Measurements from ENCODE around the gene HEATR3.

DNA sequence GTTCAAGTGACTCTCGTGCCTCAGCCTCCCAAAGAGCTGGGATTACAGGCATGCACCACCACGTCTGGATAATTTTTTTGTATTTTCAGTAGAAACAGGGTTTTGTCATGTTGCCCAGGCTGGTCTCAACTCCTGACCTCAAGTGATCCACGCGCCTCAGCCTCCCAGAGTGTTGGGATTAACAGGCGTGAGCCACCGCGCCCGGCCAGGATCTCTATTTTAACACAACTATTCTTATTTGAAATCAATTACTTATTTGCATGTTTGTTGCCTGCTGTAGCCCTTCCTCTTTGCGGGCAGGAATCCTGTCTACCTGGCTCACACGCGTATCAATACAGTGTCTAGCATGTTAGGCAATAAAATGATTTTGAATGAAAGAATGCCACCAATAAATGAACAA is 41.6 kb upstream of the HEATR3 start:
- no peak for TF ChIP-seq POLR2AphosphoS5 (IDR thresholded peaks at IDR 0.05; ENCODE audit: low read depth)
- TF ChIP-seq, protein P1, sequence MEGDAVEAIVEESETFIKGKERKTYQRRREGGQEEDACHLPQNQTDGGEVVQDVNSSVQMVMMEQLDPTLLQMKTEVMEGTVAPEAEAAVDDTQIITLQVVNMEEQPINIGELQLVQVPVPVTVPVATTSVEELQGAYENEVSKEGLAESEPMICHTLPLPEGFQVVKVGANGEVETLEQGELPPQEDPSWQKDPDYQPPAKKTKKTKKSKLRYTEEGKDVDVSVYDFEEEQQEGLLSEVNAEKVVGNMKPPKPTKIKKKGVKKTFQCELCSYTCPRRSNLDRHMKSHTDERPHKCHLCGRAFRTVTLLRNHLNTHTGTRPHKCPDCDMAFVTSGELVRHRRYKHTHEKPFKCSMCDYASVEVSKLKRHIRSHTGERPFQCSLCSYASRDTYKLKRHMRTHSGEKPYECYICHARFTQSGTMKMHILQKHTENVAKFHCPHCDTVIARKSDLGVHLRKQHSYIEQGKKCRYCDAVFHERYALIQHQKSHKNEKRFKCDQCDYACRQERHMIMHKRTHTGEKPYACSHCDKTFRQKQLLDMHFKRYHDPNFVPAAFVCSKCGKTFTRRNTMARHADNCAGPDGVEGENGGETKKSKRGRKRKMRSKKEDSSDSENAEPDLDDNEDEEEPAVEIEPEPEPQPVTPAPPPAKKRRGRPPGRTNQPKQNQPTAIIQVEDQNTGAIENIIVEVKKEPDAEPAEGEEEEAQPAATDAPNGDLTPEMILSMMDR (conservative IDR thresholded peaks at IDR 0.05; ENCODE audit: low read depth in 2 of 2): no peak
- no peak for TF ChIP-seq NANOG (IDR thresholded peaks at IDR 0.05; ENCODE audit: borderline replicate concordance)
- no peak for TF ChIP-seq EZH2phosphoT487 (IDR thresholded peaks at IDR 0.05; ENCODE audit: unreplicated experiment)
- TF ChIP-seq, protein P2, sequence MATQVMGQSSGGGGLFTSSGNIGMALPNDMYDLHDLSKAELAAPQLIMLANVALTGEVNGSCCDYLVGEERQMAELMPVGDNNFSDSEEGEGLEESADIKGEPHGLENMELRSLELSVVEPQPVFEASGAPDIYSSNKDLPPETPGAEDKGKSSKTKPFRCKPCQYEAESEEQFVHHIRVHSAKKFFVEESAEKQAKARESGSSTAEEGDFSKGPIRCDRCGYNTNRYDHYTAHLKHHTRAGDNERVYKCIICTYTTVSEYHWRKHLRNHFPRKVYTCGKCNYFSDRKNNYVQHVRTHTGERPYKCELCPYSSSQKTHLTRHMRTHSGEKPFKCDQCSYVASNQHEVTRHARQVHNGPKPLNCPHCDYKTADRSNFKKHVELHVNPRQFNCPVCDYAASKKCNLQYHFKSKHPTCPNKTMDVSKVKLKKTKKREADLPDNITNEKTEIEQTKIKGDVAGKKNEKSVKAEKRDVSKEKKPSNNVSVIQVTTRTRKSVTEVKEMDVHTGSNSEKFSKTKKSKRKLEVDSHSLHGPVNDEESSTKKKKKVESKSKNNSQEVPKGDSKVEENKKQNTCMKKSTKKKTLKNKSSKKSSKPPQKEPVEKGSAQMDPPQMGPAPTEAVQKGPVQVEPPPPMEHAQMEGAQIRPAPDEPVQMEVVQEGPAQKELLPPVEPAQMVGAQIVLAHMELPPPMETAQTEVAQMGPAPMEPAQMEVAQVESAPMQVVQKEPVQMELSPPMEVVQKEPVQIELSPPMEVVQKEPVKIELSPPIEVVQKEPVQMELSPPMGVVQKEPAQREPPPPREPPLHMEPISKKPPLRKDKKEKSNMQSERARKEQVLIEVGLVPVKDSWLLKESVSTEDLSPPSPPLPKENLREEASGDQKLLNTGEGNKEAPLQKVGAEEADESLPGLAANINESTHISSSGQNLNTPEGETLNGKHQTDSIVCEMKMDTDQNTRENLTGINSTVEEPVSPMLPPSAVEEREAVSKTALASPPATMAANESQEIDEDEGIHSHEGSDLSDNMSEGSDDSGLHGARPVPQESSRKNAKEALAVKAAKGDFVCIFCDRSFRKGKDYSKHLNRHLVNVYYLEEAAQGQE (IDR thresholded peaks at IDR 0.05; ENCODE audit: unreplicated experiment): no peak
- TF ChIP-seq JUNB (IDR thresholded peaks at IDR 0.05; ENCODE audit: unreplicated experiment): no peak
- no peak for TF ChIP-seq EZH2 (IDR thresholded peaks at IDR 0.05; ENCODE audit: low read depth, unreplicated experiment)
- no peak for TF ChIP-seq ZNF331 (CRISPR knock-in tag; IDR thresholded peaks at IDR 0.05; ENCODE audit: low read depth)
- TF ChIP-seq, protein P3, sequence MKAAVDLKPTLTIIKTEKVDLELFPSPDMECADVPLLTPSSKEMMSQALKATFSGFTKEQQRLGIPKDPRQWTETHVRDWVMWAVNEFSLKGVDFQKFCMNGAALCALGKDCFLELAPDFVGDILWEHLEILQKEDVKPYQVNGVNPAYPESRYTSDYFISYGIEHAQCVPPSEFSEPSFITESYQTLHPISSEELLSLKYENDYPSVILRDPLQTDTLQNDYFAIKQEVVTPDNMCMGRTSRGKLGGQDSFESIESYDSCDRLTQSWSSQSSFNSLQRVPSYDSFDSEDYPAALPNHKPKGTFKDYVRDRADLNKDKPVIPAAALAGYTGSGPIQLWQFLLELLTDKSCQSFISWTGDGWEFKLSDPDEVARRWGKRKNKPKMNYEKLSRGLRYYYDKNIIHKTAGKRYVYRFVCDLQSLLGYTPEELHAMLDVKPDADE (IDR thresholded peaks at IDR 0.05): no peak
- TF ChIP-seq CREB1 (CRISPR knock-in tag; IDR thresholded peaks at IDR 0.05; ENCODE audit: low read depth): no peak
- TF ChIP-seq, protein P4, sequence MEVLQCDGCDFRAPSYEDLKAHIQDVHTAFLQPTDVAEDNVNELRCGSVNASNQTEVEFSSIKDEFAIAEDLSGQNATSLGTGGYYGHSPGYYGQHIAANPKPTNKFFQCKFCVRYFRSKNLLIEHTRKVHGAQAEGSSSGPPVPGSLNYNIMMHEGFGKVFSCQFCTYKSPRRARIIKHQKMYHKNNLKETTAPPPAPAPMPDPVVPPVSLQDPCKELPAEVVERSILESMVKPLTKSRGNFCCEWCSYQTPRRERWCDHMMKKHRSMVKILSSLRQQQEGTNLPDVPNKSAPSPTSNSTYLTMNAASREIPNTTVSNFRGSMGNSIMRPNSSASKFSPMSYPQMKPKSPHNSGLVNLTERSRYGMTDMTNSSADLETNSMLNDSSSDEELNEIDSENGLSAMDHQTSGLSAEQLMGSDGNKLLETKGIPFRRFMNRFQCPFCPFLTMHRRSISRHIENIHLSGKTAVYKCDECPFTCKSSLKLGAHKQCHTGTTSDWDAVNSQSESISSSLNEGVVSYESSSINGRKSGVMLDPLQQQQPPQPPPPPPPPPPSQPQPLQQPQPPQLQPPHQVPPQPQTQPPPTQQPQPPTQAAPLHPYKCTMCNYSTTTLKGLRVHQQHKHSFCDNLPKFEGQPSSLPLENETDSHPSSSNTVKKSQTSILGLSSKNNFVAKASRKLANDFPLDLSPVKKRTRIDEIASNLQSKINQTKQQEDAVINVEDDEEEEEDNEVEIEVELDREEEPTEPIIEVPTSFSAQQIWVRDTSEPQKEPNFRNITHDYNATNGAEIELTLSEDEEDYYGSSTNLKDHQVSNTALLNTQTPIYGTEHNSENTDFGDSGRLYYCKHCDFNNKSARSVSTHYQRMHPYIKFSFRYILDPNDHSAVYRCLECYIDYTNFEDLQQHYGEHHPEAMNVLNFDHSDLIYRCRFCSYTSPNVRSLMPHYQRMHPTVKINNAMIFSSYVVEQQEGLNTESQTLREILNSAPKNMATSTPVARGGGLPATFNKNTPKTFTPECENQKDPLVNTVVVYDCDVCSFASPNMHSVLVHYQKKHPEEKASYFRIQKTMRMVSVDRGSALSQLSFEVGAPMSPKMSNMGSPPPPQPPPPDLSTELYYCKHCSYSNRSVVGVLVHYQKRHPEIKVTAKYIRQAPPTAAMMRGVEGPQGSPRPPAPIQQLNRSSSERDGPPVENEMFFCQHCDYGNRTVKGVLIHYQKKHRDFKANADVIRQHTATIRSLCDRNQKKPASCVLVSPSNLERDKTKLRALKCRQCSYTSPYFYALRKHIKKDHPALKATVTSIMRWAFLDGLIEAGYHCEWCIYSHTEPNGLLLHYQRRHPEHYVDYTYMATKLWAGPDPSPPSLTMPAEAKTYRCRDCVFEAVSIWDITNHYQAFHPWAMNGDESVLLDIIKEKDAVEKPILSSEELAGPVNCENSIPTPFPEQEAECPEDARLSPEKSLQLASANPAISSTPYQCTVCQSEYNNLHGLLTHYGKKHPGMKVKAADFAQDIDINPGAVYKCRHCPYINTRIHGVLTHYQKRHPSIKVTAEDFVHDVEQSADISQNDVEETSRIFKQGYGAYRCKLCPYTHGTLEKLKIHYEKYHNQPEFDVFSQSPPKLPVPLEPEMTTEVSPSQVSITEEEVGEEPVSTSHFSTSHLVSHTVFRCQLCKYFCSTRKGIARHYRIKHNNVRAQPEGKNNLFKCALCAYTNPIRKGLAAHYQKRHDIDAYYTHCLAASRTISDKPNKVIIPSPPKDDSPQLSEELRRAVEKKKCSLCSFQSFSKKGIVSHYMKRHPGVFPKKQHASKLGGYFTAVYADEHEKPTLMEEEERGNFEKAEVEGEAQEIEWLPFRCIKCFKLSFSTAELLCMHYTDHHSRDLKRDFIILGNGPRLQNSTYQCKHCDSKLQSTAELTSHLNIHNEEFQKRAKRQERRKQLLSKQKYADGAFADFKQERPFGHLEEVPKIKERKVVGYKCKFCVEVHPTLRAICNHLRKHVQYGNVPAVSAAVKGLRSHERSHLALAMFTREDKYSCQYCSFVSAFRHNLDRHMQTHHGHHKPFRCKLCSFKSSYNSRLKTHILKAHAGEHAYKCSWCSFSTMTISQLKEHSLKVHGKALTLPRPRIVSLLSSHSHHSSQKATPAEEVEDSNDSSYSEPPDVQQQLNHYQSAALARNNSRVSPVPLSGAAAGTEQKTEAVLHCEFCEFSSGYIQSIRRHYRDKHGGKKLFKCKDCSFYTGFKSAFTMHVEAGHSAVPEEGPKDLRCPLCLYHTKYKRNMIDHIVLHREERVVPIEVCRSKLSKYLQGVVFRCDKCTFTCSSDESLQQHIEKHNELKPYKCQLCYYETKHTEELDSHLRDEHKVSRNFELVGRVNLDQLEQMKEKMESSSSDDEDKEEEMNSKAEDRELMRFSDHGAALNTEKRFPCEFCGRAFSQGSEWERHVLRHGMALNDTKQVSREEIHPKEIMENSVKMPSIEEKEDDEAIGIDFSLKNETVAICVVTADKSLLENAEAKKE (CRISPR knock-in tag; IDR thresholded peaks at IDR 0.05): no peak
- TF ChIP-seq STAT1 (IDR thresholded peaks at IDR 0.05; ENCODE audit: unreplicated experiment): no peak
- TF ChIP-seq ZNF114 (CRISPR knock-in tag; IDR thresholded peaks at IDR 0.05): no peak
